ENCODE data around the gene APOB.

DNA sequence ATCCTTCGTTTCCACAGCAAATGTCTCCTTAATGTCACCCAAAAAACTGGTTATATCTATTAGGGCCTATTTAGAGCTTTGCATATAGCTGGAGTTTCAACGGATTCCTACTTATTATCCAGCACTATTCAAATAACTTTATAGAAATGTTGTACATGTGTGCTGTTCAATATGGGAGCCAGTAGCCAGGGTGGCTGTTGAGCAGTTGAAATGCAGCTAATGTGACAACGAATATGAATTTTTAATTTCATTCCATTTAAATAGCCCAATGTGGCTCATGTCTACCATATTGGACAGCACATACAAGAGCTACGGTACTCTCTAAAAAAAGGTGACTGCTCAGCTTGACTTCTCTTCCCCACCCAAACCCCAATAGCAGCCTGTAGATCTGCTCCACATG, 2.4 kb downstream of the APOB start:
- TF ChIP-seq, protein P1, sequence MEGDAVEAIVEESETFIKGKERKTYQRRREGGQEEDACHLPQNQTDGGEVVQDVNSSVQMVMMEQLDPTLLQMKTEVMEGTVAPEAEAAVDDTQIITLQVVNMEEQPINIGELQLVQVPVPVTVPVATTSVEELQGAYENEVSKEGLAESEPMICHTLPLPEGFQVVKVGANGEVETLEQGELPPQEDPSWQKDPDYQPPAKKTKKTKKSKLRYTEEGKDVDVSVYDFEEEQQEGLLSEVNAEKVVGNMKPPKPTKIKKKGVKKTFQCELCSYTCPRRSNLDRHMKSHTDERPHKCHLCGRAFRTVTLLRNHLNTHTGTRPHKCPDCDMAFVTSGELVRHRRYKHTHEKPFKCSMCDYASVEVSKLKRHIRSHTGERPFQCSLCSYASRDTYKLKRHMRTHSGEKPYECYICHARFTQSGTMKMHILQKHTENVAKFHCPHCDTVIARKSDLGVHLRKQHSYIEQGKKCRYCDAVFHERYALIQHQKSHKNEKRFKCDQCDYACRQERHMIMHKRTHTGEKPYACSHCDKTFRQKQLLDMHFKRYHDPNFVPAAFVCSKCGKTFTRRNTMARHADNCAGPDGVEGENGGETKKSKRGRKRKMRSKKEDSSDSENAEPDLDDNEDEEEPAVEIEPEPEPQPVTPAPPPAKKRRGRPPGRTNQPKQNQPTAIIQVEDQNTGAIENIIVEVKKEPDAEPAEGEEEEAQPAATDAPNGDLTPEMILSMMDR (IDR thresholded peaks at IDR 0.05; ENCODE audit: low read depth, low read length, poor library complexity, severe bottlenecking) = no peak
- no peak for TF ChIP-seq EZH2phosphoT487 (IDR thresholded peaks at IDR 0.05; ENCODE audit: borderline replicate concordance, low read length)

All from DOHH2 (cell line).